ENCODE data around the gene SORBS1.

- no peak for TF ChIP-seq GATA2 (IDR thresholded peaks at IDR 0.05; ENCODE audit: low read depth, low read length)
- no peak for TF ChIP-seq GATA3 (IDR thresholded peaks at IDR 0.05; ENCODE audit: low read depth, low read length)
Measured at GRCh38 chr10:95443636-95444035, 117.5 kb downstream of the SORBS1 start.

Measured in SH-SY5Y (cell line).